GM21360 (cell line): ENCODE measurements around the gene SUGCT.
"Not testable (repeated sequence)": the region's sequence is repeated elsewhere in the genome, so short reads cannot be mapped to it uniquely, and the experiment has no call there.

Experiments
- ATAC-seq: cut with Tn5 transposase; IDR thresholded peaks from one replicate; pipeline ENCODE4 v1.9.1; 2021; ENCODE audit warnings: mild to moderate bottlenecking, moderate library complexity; ENCODE audit not compliant: unreplicated experiment

SUGCT gene

GRCh38 chr7:40244226-40244625, 109.4 kb downstream of the SUGCT start:
- no peak for ATAC-seq

GRCh38 chr7:40248681-40249080, 113.9 kb downstream of the SUGCT start:
- no peak for ATAC-seq

GRCh38 chr7:40253444-40253843, 118.6 kb downstream of the SUGCT start:
- not testable (repeated sequence) for ATAC-seq

- ATAC-seq, result no peak
Observed at GRCh38 chr7:40263752-40264390, 129.1 kb downstream of the SUGCT start.

GRCh38 chr7:40267583-40267982, 132.8 kb downstream of the SUGCT start:
- no peak for ATAC-seq

- ATAC-seq, result not testable (repeated sequence)
Observed at GRCh38 chr7:40268810-40269209, 134.0 kb downstream of the SUGCT start.

GRCh38 chr7:40276061-40276460, 141.3 kb downstream of the SUGCT start:
- ATAC-seq, result no peak

- no peak for ATAC-seq
Observed at GRCh38 chr7:40279991-40280390, 145.2 kb downstream of the SUGCT start.

GRCh38 chr7:40282858-40283257, 148.1 kb downstream of the SUGCT start:
- ATAC-seq, result no peak

GRCh38 chr7:40283391-40283790, 148.6 kb downstream of the SUGCT start:
- ATAC-seq, result no peak

GRCh38 chr7:40288827-40289226, 154.0 kb downstream of the SUGCT start:
- no peak for ATAC-seq

GRCh38 chr7:40297741-40298311, 163.0 kb downstream of the SUGCT start:
- no peak for ATAC-seq

GRCh38 chr7:40298421-40298820, 163.6 kb downstream of the SUGCT start:
- no peak for ATAC-seq

- ATAC-seq, result no peak
Observed at GRCh38 chr7:40299097-40299496, 164.3 kb downstream of the SUGCT start.

GRCh38 chr7:40300146-40300670, 165.4 kb downstream of the SUGCT start:
- ATAC-seq, result no peak

GRCh38 chr7:40301486-40302068, 166.8 kb downstream of the SUGCT start:
- no peak for ATAC-seq

GRCh38 chr7:40303996-40304395, 169.2 kb downstream of the SUGCT start:
- ATAC-seq, result no peak

- no peak for ATAC-seq
Observed at GRCh38 chr7:40305229-40305628, 170.4 kb downstream of the SUGCT start.

GRCh38 chr7:40306025-40306424, 171.2 kb downstream of the SUGCT start:
- ATAC-seq, result no peak

- no peak for ATAC-seq
Observed at GRCh38 chr7:40306596-40306995, 171.8 kb downstream of the SUGCT start.

GRCh38 chr7:40310258-40310657, 175.5 kb downstream of the SUGCT start:
- ATAC-seq, result no peak

GRCh38 chr7:40311307-40311706, 176.5 kb downstream of the SUGCT start:
- peak; percentile 98 for ATAC-seq
